NT2/D1 (cell line): ENCODE measurements around the gene UNC50.
"Not testable (repeated sequence)": the region's sequence is repeated elsewhere in the genome, so short reads cannot be mapped to it uniquely, and the experiment has no call there.

Experiments used
- DNase-seq: peaks from one replicate; pipeline ENCODE4 v3.0.0-alpha.2; 2011; ENCODE audit warnings: low read depth, low spot score
- H3K27me3 ChIP-seq: 2 replicates; pipeline ENCODE4 v1.6.0; 2011; ENCODE audit warnings: mild to moderate bottlenecking; ENCODE audit not compliant: insufficient read length, insufficient read depth
- H3K36me3 ChIP-seq: 2 replicates; pipeline ENCODE4 v1.6.1; 2011; ENCODE audit warnings: mild to moderate bottlenecking, low read length, mixed read lengths; ENCODE audit not compliant: insufficient read depth, insufficient read length
- H3K4me1 ChIP-seq: 2 replicates; pipeline ENCODE4 v1.5.1; 2011; ENCODE audit not compliant: insufficient read depth, insufficient read length
- H3K4me3 ChIP-seq: 2 replicates; pipeline ENCODE4 v1.5.1; 2011; ENCODE audit warnings: low read depth; ENCODE audit not compliant: insufficient read length
- H3K9ac ChIP-seq: 2 replicates; pipeline ENCODE4 v1.6.0; 2011; ENCODE audit warnings: low read depth; ENCODE audit not compliant: insufficient read length
- H3K9me3 ChIP-seq: 2 replicates; pipeline ENCODE4 v1.5.1; 2011; ENCODE audit warnings: mild to moderate bottlenecking, low read length; ENCODE audit not compliant: insufficient read depth
- SUZ12 ChIP-seq: IDR thresholded peaks from 2 replicates; pipeline ENCODE4 v1.6.1; 2011; ENCODE audit not compliant: insufficient read length, insufficient read depth; ENCODE audit errors: extremely low read depth
- YY1 ChIP-seq: IDR thresholded peaks from 2 replicates; pipeline ENCODE4 v1.6.1; 2011; ENCODE audit not compliant: insufficient read length, insufficient read depth
- ZNF274 ChIP-seq: IDR thresholded peaks from 2 replicates; pipeline ENCODE4 v1.6.1; 2011; ENCODE audit warnings: mild to moderate bottlenecking, low read depth, low read length

Gene UNC50

GRCh38 chr2:98658816-98659490 lies 50.6 kb downstream of the UNC50 start:
- H3K36me3 ChIP-seq: no peaks in the 10 kb centered on the region
- TF ChIP-seq YY1 (no peak), ZNF274 (no peak)

GRCh38 chr2:98659491-98659840 lies 51.1 kb downstream of the UNC50 start:
- H3K36me3 ChIP-seq, DNase-seq, H3K9ac ChIP-seq, H3K4me1 ChIP-seq, H3K4me3 ChIP-seq, H3K9me3 ChIP-seq, H3K27me3 ChIP-seq: not testable (repeated sequence)

More at GRCh38 chr2:98658816-98659490, 50.6 kb downstream of the UNC50 start:
- no peak for DNase-seq
- Histone ChIP-seq H3K27me3 (no peaks in the 10 kb centered on the region), H3K4me3 (no peak overlapping the region), H3K9me3 (no peaks in the 10 kb centered on the region), H3K9ac (no peak overlapping the region), H3K4me1 (no peaks in the 10 kb centered on the region)

- H3K9me3 ChIP-seq: peaks cover 6% of the 10 kb centered on the region; the same call in 1 of the 2 replicates
- no peaks in the 10 kb centered on the region for H3K27me3 ChIP-seq
- TF ChIP-seq ZNF274 (no peak), YY1 (no peak), SUZ12 (no peak)
- no peaks in the 10 kb centered on the region for H3K4me1 ChIP-seq
- DNase-seq: no peak
- no peak overlapping the region for H3K9ac ChIP-seq
- no peak overlapping the region for H3K4me3 ChIP-seq
- H3K36me3 ChIP-seq: no peaks in the 10 kb centered on the region
These were observed 55.2 kb downstream of the UNC50 start for GRCh38 chr2:98663511-98664090.

- Histone ChIP-seq H3K9me3 (peaks cover 8% of the 10 kb centered on the region; the same call in 1 of the 2 replicates), H3K9ac (no peak overlapping the region), H3K4me1 (no peaks in the 10 kb centered on the region), H3K27me3 (no peaks in the 10 kb centered on the region), H3K4me3 (no peak overlapping the region), H3K36me3 (no peaks in the 10 kb centered on the region)
- TF ChIP-seq ZNF274 (no peak), YY1 (no peak), SUZ12 (no peak)
- no peak for DNase-seq
These were observed 55.9 kb downstream of the UNC50 start for GRCh38 chr2:98664323-98664722.

GRCh38 chr2:98665677-98666076 lies 57.3 kb downstream of the UNC50 start:
- no peaks in the 10 kb centered on the region for H3K36me3 ChIP-seq
- H3K4me1 ChIP-seq: no peaks in the 10 kb centered on the region

More at GRCh38 chr2:98665677-98666076, 57.3 kb downstream of the UNC50 start:
- Histone ChIP-seq H3K9me3 (peaks cover 8% of the 10 kb centered on the region; the same call in 1 of the 2 replicates), H3K9ac (no peak overlapping the region), H3K4me3 (no peak overlapping the region), H3K27me3 (no peaks in the 10 kb centered on the region)
- TF ChIP-seq ZNF274 (no peak), SUZ12 (no peak), YY1 (no peak)
- DNase-seq: no peak
